GM21723 (cell line): ENCODE results near the gene PLEK.
"Not testable (repeated sequence)": the region's sequence is repeated elsewhere in the genome, so short reads cannot be mapped to it uniquely, and the experiment has no call there.

Experiments
- ATAC-seq: cut with Tn5 transposase; IDR thresholded peaks from one replicate; pipeline ENCODE4 v1.9.1; 2021; ENCODE audit warnings: mild to moderate bottlenecking, moderate library complexity; ENCODE audit not compliant: unreplicated experiment

PLEK gene, protein sequence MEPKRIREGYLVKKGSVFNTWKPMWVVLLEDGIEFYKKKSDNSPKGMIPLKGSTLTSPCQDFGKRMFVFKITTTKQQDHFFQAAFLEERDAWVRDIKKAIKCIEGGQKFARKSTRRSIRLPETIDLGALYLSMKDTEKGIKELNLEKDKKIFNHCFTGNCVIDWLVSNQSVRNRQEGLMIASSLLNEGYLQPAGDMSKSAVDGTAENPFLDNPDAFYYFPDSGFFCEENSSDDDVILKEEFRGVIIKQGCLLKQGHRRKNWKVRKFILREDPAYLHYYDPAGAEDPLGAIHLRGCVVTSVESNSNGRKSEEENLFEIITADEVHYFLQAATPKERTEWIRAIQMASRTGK

DNA sequence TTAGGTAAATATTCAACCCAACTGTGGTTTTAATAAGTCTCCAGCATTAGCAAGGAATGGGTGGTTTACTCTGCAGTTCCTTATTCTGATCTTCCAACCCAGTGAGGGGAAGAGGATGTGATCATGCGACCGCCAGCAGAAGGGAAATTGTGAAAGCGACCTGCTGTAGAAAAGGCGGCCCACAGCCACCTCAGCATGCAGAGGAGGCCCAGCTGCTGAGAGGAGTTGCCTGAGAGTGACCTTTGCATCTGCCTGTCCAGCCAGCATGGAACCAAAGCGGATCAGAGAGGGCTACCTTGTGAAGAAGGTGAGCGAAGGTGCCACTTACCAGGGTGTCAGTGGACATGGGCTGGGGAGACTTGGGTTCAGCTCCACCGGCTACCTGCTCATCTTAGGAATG lies at the start of gene PLEK:
PLEK (plus strand) TSS at position 196 of the 400 bp plus-strand sequence; CDS start at position 266, 70 bp downstream.
- peak; percentile 55 for ATAC-seq

DNA sequence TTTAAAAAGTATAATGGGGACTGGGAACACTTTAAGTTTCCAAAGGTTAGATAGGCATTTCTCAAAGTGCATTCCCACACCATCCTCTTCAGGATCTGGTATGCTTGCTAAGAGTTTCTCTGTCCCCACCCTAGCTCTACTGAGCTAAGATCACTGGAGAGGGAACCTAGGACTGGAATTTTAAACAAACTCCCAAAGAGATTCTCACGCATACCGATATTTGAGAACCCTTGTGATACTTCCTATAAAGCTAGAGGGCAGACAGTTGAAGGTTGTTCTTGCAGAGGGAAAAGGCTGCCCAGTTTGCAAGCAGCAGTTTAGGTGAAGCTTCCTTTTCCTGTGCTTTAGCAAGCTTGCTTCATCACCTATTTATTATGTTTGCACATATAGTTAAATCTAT lies 49.0 kb upstream of the PLEK start:
- ATAC-seq = no peak

DNA sequence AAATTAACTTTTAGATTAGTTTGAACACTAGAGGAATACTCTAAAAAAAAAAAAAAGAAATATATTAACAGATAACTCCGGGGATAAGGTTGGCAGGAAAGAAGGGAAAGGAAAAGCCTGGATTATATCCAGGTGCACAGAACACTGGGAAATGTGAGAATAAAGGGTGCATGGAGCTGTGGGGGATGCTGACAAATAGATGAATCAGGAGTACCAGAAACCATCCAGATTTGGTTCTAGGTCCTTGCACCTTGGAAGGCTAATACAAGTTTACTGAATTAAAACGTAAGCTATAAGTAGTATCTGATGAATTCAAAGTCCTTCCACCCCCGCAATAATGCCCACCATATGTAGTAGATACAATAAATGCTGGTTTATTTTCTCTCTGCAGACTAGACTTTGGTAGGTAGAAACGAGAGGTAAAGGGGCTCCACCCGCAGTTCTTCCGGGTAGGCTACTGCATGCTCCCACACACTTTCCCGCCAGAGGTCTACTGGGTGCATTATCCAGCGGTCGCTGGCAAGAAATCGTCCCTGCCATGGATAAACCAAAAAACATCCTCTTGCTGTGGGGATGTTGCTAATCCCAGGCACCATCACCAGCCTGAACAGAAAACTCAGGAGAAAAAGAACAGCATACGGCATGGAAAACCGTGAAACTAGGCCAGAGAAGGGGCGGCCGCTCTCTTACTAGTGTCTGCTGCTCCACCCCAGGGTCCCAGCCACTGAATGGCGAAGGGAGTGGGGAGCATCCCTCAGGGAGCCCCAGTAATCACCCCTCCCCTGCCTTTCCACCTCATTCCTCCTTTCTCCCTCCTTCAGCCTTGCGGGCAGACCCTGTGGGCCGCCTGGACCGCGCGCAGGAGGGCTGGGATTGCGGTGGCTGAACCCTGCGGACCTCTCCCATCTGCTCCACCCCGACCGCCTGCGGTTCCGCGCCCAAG lies 46.8 kb upstream of the PLEK start:
- no peak for ATAC-seq

DNA sequence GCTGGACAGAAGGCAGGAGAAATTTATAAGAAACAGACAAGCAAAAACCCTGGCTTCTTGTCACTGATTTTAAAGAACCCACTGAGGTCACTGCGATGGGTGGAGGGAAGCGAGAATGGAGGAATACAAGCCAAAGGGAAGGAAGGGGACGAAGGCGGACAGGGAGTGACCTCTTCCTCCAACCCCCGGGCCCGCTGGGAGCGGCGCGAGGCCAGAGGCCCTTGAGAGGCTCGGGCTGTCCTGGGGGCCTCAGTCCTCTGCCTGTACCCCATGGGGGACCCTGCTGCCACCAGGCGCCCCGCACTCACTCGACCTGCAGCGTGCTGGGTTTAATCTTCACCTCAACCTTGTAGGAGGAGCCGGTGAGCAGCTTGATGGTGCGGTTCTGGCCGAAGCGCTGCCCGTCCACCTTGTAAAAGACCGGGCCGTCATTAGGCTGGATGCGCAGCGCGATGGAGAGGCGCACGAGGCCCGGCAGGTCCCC lies 46.1 kb upstream of the PLEK start:
- no peak for ATAC-seq

DNA sequence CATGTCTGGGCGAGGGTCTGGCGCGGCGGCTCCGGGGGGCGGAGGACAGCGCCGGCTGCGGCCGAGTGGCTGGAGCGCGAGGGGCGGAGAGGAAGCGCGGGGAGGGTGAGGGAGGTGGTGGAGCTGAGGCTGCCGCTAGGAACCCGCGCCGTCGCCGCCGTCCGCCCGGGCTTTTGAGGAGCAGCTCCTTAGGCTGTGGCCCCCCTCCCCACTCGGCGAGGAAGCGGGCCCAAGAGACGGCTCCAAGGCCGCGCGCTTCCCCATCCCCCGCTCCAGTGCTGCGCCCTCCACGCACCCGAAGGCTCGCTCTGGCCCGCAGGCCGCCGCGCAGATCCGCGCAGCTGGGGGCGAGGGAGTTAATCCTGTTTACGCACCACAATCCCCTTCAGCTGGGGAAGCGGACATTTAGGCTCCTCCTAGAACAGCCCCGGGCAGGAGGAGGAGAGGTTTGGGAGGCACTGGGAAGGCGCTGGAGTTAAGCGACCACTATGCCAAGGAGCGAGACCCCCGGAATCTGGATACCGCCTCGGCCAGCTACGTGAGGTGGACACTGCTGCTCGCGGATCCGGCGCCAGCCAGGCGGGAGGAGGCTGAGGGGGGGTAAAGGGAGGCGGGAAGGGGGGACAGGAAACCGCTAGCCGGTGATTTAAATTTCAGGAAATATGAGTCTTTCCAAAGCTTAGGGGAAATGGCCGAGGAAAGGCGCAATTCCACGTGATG lies 45.5 kb upstream of the PLEK start, which contains the start of gene CNRIP1:
CNRIP1 (minus strand) TSS at position 552 of the 720 bp plus-strand sequence; CDS start at position 3, 549 bp downstream.
- ATAC-seq = no peak

DNA sequence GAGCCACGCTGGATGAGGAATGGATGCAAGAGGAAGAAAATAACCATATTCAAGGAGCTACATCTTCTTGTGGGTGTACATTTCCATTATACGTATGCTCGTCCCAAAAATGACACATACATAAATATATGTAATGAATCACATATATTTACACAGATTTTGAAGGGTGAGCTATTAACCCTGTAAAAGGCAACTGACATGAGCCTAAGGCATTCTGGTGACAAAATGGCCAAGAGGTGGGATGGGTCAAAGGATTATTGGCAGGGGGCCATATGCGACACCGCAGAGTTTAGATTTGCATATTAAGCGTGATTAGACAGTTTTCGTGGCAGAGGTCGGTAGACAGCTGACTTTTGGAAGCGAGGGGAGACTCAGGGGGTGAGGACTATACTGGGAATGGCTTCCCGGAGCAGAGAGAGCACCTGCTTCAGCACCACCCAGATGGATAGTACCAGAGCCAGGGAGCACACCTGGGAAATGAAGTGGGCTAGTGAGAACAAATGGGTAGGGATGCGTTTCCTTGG lies 44.9 kb upstream of the PLEK start:
- ATAC-seq = no peak

DNA sequence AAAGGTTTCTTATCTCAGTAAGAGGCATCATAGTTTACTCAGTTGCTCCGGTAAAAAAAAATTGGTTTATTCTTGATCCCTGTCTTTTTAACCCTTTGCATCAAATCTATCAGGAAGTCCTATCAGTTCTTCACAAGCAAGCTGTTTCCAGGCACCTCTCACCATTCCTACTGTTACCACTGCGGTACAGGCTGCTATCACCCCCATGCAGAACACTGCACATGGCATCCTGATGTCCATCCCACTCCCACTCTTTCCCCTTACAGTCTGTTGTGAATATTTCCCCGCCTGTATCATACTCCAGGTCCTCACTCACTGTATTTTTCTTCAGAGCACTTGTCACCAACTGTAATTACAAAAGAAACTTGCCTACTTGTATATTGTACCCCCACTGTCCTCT lies 40.0 kb upstream of the PLEK start:
- ATAC-seq = no peak

DNA sequence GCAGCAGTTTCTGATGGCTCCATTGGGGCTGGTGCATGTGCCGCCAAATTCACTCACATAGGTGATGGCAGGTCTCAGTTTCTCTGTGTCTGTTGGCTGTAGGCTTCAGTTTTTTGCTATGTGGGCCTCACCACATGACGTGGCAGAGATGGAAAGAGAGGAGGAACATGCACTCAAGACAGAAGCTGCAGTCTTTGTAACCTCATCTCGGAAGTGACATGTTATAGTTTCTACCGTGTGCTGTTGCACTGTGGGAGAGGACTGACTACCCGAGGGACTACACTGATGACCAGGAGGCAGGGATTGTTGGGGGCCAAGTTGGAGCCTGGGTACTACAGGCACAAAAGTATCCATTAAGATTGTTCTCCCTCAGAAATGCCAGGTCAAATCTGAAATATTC lies 36.2 kb upstream of the PLEK start:
- ATAC-seq = no peak

DNA sequence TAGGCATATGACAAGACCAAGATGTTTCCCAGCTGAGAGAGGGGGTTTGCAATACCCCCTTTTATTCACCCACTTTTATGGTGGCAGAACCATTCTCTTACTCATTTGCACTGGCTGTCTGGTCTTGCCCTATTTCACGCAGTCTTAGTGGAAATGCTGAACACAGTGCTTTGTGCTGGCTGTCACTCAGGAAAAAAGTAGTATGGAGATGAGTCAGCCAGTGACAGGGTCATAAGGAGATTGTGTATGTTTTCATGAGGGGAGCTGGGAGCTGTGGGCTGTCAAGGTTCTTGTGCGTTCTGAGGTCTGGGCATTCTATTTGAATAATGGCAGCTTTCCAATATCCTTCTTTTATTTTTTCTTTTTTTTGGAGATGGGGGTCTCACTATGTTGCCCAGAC lies 34.4 kb upstream of the PLEK start:
- no peak for ATAC-seq

DNA sequence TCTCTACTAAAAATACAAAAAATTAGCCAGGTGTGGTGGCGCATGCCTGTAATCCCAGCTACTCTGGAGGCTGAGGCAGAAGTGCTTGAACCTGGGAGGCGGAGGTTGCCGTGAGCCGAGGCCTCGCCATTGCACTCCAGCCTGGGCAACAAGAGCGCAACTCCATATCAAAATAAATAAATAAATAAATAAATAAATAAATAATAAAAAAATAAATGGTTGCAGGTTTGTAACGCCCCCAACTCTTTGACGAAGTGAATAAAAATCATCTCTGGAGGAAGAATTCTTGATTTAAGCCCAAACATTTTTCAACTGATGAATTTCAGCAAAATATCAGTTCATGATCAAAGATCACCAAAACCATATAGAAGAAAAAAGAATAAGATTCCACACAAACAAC lies 32.1 kb upstream of the PLEK start:
- ATAC-seq = no peak

DNA sequence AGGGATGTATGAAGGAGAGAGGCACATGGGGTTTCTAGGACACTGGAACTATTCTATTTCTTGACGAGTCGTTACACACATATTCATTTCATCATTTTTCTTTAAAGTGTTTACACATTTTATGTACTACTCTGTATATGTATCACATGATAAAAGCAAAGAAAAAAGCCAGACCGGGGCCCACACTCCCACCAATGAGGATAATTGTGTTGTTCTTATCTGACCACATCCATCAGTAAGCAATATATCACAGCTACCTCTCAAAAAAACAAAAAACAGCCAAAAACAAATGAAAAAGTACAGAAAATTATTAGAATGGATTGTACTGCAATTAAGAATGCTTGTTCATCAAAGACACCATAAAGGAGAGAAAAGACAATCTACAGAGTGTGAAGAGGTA lies 31.2 kb upstream of the PLEK start:
- ATAC-seq = no peak

DNA sequence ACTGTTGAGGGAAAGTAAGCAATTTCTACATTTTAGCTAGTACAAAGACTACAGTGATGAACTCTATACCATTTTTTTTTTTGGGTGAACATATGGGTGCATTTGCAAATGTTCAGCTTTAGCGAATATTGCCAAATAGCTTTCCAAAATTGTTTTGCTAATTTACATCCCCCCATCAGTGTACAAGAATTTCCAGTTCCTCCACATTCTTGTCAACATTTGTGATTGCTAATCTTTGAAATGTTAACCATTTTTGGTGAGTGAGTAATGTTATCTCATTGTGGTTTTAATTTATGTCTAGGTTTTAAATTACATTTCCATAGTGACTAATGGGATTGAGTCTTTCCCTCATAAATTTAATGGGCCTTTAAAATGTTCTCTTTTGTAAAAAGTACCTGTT lies 28.9 kb upstream of the PLEK start:
- ATAC-seq = no peak

DNA sequence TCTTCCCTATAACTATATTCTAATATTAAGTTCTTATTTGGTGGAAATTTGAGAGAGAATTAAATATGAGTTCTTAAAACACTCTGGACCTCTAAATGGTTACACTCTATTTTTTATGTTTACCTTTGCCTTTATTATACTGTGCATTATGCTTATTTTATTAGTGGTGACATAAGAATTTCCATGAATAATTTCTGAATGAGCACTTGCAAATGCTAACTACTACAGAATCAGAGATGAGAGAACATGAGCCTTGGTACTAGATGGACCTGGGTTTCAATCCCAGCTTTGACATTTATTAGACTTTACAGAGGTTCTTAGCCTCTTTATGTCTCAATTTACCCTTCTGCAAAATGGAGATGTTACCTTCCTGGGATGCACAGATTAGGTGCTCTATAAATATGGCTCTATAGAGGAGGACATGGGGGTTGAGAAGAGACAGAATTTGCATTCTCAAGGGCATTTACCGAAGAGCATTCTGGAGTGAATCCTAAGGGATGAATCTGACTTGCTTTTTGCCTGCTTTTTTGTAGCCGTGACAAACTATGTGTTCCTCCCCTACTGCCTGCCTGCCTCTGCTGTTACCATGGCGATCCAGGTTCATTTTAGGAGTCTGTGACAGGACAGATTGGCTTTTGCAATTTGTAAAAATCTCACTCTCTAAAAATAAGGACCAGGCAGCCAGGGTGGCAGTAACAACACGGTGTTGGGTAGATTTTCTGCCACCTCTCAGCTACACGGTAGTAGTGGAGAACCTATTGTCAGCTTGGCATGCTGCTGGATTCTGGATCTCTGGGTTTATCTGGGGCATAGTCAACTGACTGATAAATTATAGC lies 24.6 kb upstream of the PLEK start:
- ATAC-seq = no peak

DNA sequence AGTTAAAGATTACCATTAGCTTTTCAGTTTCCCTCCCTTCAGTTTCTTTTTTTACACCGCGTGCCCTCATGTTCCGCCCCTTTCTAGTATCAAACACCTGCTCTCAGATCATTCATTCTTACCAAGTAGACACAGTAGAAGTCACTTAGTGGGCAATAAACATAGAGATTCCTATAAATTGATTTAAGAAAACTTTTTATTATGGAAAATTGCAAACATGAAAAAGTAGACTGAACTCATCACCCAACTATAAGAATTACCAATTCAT lies 24.1 kb upstream of the PLEK start:
- no peak for ATAC-seq

DNA sequence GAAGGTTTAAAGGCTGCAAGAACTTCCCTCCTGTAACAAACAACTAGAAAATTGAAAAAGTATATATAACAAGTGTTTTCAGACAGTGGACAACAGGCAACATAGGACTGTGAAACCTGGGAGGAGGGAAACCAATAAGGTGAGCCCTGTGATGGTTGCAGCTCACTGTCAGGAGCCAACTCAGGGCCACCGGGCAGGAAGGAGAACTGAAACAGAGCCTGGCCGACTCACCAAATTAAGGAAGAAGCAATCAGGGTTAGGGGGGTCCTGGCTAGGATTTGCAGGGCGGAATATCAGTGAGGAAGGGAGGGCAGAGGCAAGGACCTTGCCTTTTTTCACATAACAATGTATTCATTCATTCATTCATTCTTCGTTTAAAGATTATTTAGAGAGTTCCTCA lies 23.5 kb upstream of the PLEK start:
- ATAC-seq = no peak

DNA sequence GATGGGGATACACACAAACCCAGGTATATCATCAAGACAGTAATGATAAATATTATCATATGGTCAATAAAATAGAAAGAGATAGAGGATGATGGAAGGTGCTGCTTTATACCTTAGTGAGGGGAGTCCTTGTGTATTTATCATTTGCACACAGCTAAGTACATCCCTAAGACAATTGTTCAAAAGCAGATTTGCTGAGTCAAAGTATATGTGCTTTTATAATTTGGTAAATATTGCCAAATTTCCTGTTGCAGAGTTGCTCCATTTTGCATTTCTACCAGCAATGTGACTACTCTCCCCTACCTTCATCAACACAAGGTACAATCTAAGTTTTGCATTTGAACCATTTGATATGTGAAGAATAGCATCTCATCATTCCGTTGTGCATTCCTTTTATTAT lies 22.6 kb upstream of the PLEK start:
- ATAC-seq = no peak

DNA sequence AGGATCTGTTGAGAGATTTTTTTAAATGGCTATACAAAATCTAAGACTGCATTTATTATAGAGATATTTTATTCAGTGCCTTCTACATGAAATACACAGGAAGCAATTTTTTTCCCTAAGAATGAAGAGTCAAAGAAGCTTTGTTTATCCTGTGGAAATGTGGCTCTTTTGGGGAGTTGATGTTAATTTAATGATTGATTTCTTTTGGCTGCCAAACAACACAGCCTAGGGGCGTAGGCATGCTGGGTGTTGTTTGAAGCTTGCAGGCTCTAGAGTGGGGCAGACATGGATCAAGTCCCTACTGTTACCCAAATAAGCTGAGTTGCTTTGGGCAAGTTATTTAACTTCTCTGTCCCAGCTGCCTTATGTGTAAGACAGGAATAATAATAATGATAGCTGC lies 21.1 kb upstream of the PLEK start:
- no peak for ATAC-seq

DNA sequence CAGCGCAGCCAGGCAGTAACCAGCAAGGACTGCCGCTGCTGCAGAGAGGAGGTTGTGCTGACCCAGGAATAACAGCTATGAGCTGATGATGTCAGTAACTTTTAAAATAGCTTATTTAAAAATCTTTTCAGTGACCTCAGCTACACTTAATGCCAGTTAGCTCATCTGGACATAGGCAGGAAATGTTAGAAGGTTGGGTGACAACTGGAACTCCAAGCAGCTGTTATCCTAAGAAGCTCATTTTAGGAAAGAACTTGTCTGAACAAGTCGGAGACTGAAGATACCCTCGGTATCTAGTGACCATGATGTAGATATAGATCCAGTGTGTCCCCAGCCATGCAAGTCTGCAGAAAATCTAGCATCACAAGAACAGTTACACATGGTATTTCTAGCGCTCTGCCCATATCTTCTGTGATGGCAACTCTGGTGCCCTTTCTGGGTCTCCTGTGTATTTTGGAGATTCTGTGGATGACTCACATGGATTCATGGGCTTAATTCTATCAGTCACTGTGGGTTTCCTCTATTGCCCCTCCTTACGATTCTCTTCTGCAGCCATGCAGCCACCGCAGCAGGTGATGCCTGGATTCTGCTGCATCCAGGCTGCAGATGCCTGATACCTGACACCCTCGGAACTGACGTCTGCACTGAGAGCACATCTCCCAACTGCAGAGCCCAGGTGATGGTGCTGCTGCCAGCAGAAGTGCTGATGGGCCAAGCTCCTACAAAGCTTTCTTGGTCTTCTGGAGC lies 19.8 kb upstream of the PLEK start:
- ATAC-seq = no peak

DNA sequence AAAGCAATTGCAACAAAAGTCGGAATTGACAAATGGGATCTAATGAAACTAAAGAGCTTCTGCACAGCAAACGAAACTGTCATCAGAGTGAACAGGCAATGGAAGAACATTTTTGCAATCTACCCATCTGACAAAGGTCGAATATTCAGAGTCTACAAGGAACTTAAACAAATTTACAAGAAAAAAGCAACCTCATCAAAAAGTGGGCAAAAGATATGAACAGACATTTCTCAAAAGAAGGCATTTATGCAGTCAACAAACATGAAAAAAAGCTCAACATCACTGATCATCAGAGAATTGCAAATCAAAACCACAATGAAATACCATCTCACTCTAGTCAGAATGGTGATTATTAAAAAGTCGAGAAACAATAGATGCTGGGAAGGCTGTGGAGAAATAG lies 16.0 kb upstream of the PLEK start:
- ATAC-seq = not testable (repeated sequence)

DNA sequence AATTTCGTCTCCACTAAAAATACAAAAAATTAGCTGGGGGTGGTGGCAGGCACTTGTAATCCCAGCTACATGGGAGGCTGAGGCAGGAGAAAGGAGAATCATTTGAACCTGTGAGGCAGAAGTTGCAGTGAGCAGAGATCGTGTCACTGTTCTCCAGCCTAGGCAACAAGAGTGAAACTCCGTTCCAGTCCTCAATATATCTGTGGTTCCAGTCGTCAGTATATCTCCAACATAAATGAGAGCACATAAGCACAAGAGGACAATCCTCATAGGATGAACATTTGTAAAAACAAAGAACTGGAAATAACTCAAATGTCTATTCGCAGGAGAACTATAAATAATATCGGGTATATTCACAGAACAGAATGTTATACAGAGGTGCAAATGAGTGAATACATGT lies 13.1 kb upstream of the PLEK start:
- no peak for ATAC-seq
